DOHH2 (cell line): ENCODE measurements around the gene DNAJC24.

Experiments used
- H3F3A ChIP-seq: fragments of 200-600 bp; sonication (generic), shearing (Covaris generic); 2 replicates; pipeline ENCODE4 v1.6.0; 2016; ENCODE audit warnings: antibody characterized with exemption, mild to moderate bottlenecking; ENCODE audit not compliant: control insufficient read depth, insufficient read depth
- H3K27ac ChIP-seq: fragments of 200-600 bp; sonication (generic); 2 replicates; pipeline ENCODE4 v1.5.1; 2014; ENCODE audit warnings: low read depth, mild to moderate bottlenecking, low read length, moderate library complexity
- H3K27me3 ChIP-seq: fragments of 200-600 bp; sonication (generic); 2 replicates; pipeline ENCODE4 v1.6.1; 2014; ENCODE audit warnings: mild to moderate bottlenecking, low read length, mixed read lengths; ENCODE audit not compliant: control insufficient read depth
- H3K36me3 ChIP-seq: fragments of 200-600 bp; sonication (generic); 2 replicates; pipeline ENCODE4 v1.6.1; 2014; ENCODE audit warnings: mild to moderate bottlenecking, low read length, moderate library complexity, mixed read lengths; ENCODE audit not compliant: control insufficient read depth
- H3K4me1 ChIP-seq: fragments of 200-600 bp; sonication (generic); 2 replicates; pipeline ENCODE4 v1.6.1; 2014; ENCODE audit warnings: mild to moderate bottlenecking, low read length, mixed read lengths; ENCODE audit not compliant: control insufficient read depth
- H3K4me2 ChIP-seq: fragments of 200-600 bp; sonication (generic); 2 replicates; pipeline ENCODE4 v1.6.0; 2014; ENCODE audit warnings: mild to moderate bottlenecking, low read length, moderate library complexity
- H3K4me3 ChIP-seq: fragments of 200-600 bp; sonication (generic); 2 replicates; pipeline ENCODE4 v1.5.1; 2014; ENCODE audit warnings: mild to moderate bottlenecking, low read length, mixed read lengths
- H3K79me2 ChIP-seq: fragments of 200-600 bp; sonication (generic); 2 replicates; pipeline ENCODE4 v1.6.1; 2014; ENCODE audit warnings: mild to moderate bottlenecking, low read length, mixed read lengths; ENCODE audit not compliant: control insufficient read depth
- H3K9me2 ChIP-seq: fragments of 200-600 bp; sonication (generic); replicated peaks from 2 replicates; pipeline ENCODE4 v1.6.1; 2014; ENCODE audit warnings: mild to moderate bottlenecking, low read length, mixed read lengths; ENCODE audit not compliant: control insufficient read depth
- H3K9me3 ChIP-seq: fragments of 200-600 bp; sonication (generic); 2 replicates; pipeline ENCODE4 v1.6.1; 2014; ENCODE audit warnings: antibody characterized with exemption, low read length, mixed read lengths; ENCODE audit not compliant: control insufficient read depth, insufficient read depth
- H4K20me1 ChIP-seq: fragments of 200-600 bp; sonication (generic); 2 replicates; pipeline ENCODE4 v1.6.0; 2014; ENCODE audit warnings: low read depth, mild to moderate bottlenecking, antibody characterized with exemption, low read length, moderate library complexity; ENCODE audit not compliant: control insufficient read depth, insufficient read depth
- CTCF ChIP-seq: fragments of 200-600 bp; sonication (generic); IDR thresholded peaks from one replicate; pipeline ENCODE4 v1.5.1; 2014; ENCODE audit warnings: antibody characterized with exemption, mild to moderate bottlenecking, low read depth, low read length; ENCODE audit not compliant: poor library complexity, severe bottlenecking
- EZH2phosphoT487 ChIP-seq: fragments of 200-600 bp; sonication (generic); IDR thresholded peaks from 2 replicates; pipeline ENCODE4 v1.6.1; 2017; ENCODE audit warnings: borderline replicate concordance, mild to moderate bottlenecking, antibody characterized with exemption, low read length, moderate library complexity, mixed read lengths

DNAJC24 gene

GRCh38 chr11:31478223-31478590, 108.5 kb downstream of the DNAJC24 start:
- H4K20me1 ChIP-seq = no peaks in the 10 kb centered on the region
- peaks cover 34% of the 10 kb centered on the region for H3K79me2 ChIP-seq
- H3K9me3 ChIP-seq = no peaks in the 10 kb centered on the region
- H3K9me2 ChIP-seq = no peaks in the 10 kb centered on the region
- no peaks in the 10 kb centered on the region for H3K4me1 ChIP-seq
- no peak overlapping the region for H3K4me3 ChIP-seq
- TF ChIP-seq CTCF (no peak), EZH2phosphoT487 (no peak)
- 0 out of 2 replicates have a peak, but pooled peaks cover 2% of the 10 kb centered on the region for H3K36me3 ChIP-seq
- H3K27ac ChIP-seq = no peak overlapping the region
- no peak overlapping the region for H3K4me2 ChIP-seq
- H3F3A ChIP-seq = no peaks in the 10 kb centered on the region
- no peaks in the 10 kb centered on the region for H3K27me3 ChIP-seq

DNA sequence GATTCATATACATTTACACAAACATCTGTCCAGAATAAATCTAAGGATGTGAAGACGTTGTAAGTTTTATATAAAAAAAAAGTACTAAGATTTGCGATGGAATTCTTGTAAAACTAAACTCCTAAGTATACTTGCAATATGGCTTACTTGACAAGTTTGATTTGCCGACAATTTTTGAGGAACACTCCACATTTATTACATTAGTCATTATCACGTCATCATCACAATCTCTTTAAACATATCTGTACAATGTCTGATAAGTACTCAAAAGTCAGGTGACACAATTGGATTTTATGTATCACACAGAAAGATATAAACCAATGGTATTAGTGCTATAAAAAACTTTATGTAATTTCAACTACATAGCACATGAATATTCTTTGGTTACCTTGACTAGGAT, 109.4 kb downstream of the DNAJC24 start:
- H3F3A ChIP-seq = no peaks in the 10 kb centered on the region
- H4K20me1 ChIP-seq = no peaks in the 10 kb centered on the region
- no peaks in the 10 kb centered on the region for H3K27me3 ChIP-seq
- H3K9me2 ChIP-seq = no peaks in the 10 kb centered on the region
- no peak overlapping the region for H3K27ac ChIP-seq
- H3K4me2 ChIP-seq = no peak overlapping the region
- peaks cover 36% of the 10 kb centered on the region for H3K79me2 ChIP-seq
- H3K36me3 ChIP-seq = 0 out of 2 replicates have a peak, but pooled peaks cover 2% of the 10 kb centered on the region
- H3K9me3 ChIP-seq = no peaks in the 10 kb centered on the region
- H3K4me1 ChIP-seq = no peaks in the 10 kb centered on the region
- H3K4me3 ChIP-seq = no peak overlapping the region
- TF ChIP-seq EZH2phosphoT487 (no peak), CTCF (no peak)

GRCh38 chr11:31480930-31481329, 111.3 kb downstream of the DNAJC24 start:
- H3K4me2 ChIP-seq = no peak overlapping the region
- TF ChIP-seq EZH2phosphoT487 = no peak
- no peak for TF ChIP-seq CTCF
- H3K79me2 ChIP-seq = peaks cover 46% of the 10 kb centered on the region

More at GRCh38 chr11:31480930-31481329, 111.3 kb downstream of the DNAJC24 start:
- Histone ChIP-seq H3K4me1 (no peaks in the 10 kb centered on the region), H3F3A (no peaks in the 10 kb centered on the region), H3K9me2 (no peaks in the 10 kb centered on the region), H3K27me3 (no peaks in the 10 kb centered on the region), H3K4me3 (no peak overlapping the region), H3K27ac (no peak overlapping the region), H3K9me3 (no peaks in the 10 kb centered on the region), H4K20me1 (no peaks in the 10 kb centered on the region), H3K36me3 (0 out of 2 replicates have a peak, but pooled peaks cover 2% of the 10 kb centered on the region)
